ENCODE results near the gene ARFIP1.

GRCh38 chr4:152776352-152776751 is 3.4 kb upstream of the ARFIP1 start:
- TF ChIP-seq CTCF (IDR thresholded peaks at IDR 0.05; ENCODE audit: poor library complexity, severe bottlenecking) (no peak), MXI1 (conservative IDR thresholded peaks at IDR 0.05; ENCODE audit: poor library complexity, severe bottlenecking) (no peak), POLR2AphosphoS5 (IDR thresholded peaks at IDR 0.05) (no peak)
- TF ChIP-seq, protein P1, sequence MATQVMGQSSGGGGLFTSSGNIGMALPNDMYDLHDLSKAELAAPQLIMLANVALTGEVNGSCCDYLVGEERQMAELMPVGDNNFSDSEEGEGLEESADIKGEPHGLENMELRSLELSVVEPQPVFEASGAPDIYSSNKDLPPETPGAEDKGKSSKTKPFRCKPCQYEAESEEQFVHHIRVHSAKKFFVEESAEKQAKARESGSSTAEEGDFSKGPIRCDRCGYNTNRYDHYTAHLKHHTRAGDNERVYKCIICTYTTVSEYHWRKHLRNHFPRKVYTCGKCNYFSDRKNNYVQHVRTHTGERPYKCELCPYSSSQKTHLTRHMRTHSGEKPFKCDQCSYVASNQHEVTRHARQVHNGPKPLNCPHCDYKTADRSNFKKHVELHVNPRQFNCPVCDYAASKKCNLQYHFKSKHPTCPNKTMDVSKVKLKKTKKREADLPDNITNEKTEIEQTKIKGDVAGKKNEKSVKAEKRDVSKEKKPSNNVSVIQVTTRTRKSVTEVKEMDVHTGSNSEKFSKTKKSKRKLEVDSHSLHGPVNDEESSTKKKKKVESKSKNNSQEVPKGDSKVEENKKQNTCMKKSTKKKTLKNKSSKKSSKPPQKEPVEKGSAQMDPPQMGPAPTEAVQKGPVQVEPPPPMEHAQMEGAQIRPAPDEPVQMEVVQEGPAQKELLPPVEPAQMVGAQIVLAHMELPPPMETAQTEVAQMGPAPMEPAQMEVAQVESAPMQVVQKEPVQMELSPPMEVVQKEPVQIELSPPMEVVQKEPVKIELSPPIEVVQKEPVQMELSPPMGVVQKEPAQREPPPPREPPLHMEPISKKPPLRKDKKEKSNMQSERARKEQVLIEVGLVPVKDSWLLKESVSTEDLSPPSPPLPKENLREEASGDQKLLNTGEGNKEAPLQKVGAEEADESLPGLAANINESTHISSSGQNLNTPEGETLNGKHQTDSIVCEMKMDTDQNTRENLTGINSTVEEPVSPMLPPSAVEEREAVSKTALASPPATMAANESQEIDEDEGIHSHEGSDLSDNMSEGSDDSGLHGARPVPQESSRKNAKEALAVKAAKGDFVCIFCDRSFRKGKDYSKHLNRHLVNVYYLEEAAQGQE (IDR thresholded peaks at IDR 0.05; ENCODE audit: borderline replicate concordance): no peak
